Skeletal muscle tissue (tissue), 4 donors: ENCODE results near the gene KCNT1. TPM values are rescaled to one million over a fixed set of nuclear protein-coding genes. Genes with fewer than 3 reads are reported as not detected.

Source experiments
- H3K27ac ChIP-seq: one replicate; pipeline ENCODE4 v1.7.0; 2013; ENCODE audit warnings: mild to moderate bottlenecking, low read depth, low read length, inconsistent platforms
- H3K27me3 ChIP-seq, 3 donors: one replicate each; pipeline ENCODE4 v1.7.0; 2013; ENCODE audit warnings: low read length in 3 of 3; ENCODE audit not compliant: control insufficient read depth in 3 of 3, insufficient read depth in 3 of 3
- H3K36me3 ChIP-seq, 3 donors: one replicate each; pipeline ENCODE4 v1.7.0; 2013; ENCODE audit warnings: low read length in 3 of 3; ENCODE audit not compliant: control insufficient read depth in 3 of 3, insufficient read depth in 3 of 3
- H3K4me1 ChIP-seq, 3 donors: one replicate each; pipeline ENCODE4 v1.7.0; 2013; ENCODE audit warnings: low read length in 3 of 3, mild to moderate bottlenecking in 3 of 3; ENCODE audit not compliant: control insufficient read depth in 3 of 3, insufficient read depth in 3 of 3
- H3K4me3 ChIP-seq, 3 donors: one replicate each; pipeline ENCODE4 v1.7.0; 2013; ENCODE audit warnings: low read length in 3 of 3
- H3K9ac ChIP-seq, 3 donors: one replicate each; pipeline ENCODE4 v1.7.0; 2013; ENCODE audit warnings: low read length in 3 of 3, mild to moderate bottlenecking in 3 of 3, moderate library complexity in 2 of 3, low read depth in 1 of 3
- H3K9me3 ChIP-seq, 3 donors: one replicate each; pipeline ENCODE4 v1.7.0; 2013; ENCODE audit warnings: low read length in 3 of 3; ENCODE audit not compliant: control insufficient read depth in 3 of 3
- total RNA-seq: library from RNA; depleted of rRNA; stranded (reverse); fragments of >200 nt; gene quantifications from one replicate; pipeline ENCODE4 v1.2.3, GENCODE V29; 2014
- donor health status: Osteomylitis.

Gene KCNT1
- total RNA-seq, 1 donor from 2014 or later = 1.6 TPM

DNA sequence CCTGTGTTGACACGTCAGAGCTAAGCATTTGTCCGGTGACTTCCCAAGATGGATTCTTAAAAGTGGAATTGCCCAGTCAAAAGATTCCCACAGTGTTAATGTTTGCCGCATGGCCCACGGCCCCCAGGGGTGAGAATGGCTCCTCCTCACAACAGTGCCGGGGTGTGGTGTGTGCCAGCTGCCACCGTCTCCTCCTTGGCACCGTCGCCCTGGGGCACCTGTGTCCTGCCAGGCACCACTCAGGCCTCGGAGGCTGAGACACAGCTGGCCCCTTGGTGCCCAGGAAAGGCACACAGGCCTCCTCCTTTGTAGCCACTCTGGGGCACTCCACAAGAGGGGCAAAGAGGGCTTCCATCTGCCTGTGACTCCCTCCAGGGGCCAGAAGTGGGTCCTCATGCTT is 4.3 kb downstream of the KCNT1 start:
- Histone ChIP-seq H3K4me1 (peaks cover 0 to 9% (median 8%) of the 10 kb centered on the region in 3 donors), H3K27me3 (peaks cover 12 to 57% (median 21%) of the 10 kb centered on the region in 3 donors), H3K36me3 (no peaks in the 10 kb centered on the region), H3K9ac (no peak overlapping the region), H3K27ac (no peak overlapping the region), H3K4me3 (no peak overlapping the region), H3K9me3 (no peaks in the 10 kb centered on the region)

DNA sequence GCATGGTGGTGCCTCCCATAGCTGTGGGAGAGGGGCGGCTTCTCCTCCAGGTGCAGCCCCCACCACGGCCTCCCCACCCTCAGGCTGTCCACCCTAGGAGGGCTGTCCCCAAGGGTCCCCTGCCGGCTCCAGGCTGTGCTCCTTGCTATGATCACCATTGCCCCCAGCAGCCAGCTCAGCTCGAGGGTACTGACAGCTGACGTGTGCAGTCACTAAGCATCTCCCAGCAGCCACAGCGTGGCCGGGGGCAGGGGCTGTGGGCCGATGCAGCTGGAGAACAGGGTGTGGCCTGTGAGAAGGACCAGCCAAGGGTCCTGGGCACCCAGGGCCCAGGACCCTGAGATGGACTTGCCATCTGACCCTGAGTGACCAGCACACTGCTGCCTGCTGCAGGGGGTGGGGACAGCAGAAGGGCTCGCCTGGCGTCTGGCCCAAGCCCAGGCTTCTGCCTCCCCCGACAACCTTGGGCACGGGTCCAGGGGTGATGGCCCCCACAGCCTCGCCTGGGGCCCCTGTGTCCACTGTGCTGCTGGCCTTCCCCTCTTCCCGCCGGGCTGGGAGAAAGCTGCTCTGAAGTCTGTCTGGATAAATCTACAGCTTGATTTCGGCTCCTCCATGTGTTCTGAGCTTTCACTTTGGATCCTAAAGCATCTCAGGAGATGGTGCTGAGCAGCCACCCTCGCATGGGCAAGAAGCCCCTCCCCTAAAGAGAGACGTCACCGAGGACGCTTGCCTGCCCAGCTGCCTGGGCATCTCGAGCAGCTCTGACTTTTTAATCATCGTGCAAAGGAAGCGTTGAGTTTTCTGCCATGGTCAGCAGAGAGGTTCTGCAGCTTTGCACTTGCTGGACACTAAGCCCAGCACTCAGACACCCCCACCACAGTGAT is 5.5 kb downstream of the KCNT1 start:
- Histone ChIP-seq H3K4me3 (no peak overlapping the region), H3K4me1 (peaks cover 0 to 7% (median 4%) of the 10 kb centered on the region in 3 donors), H3K9me3 (no peaks in the 10 kb centered on the region), H3K9ac (no peak overlapping the region), H3K27ac (no peak overlapping the region), H3K27me3 (peaks cover 17 to 64% (median 28%) of the 10 kb centered on the region in 3 donors), H3K36me3 (no peaks in the 10 kb centered on the region)

DNA sequence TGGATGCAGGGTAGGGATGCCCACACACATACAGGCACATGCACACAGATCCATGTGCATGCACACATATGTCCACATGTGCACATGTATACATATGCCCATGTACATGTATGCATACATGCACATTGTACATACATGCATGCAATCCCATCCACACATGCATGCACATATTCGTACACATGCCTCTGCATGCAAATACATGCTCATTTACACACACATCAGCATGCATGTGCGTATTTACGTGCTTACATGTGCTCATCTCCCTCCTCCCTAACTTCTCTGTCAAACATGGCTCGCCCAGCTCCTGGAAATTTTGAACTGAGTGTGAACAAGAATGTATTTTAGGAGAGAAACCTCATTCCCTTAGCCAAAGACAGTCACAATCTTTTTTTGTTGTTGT is 6.2 kb downstream of the KCNT1 start:
- H3K4me1 ChIP-seq = peaks cover 0 to 7% (median 4%) of the 10 kb centered on the region in 3 donors
- H3K27me3 ChIP-seq = peaks cover 17 to 65% (median 29%) of the 10 kb centered on the region in 3 donors

DNA sequence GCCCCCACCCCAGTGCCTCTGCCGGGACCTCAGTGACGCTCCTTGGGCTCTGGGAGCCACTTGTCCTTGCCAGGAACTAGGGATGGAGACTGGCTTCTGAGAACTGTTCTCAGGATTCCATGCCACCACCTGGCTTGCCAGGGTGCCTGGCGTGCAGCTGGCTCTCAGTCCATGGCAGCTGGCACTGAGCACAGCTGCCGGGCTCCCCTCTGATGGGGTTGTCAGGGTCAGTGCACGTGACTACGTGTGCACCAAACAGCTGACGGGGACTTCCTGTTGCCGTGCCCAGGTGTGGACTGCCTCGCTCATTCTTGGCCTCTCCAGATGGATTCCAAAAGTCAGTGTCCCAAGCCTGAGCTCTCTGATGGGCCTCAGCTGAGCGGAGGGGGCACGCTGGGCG is 9.4 kb downstream of the KCNT1 start:
- Histone ChIP-seq H3K9ac (no peak overlapping the region), H3K36me3 (no peaks in the 10 kb centered on the region), H3K27ac (no peak overlapping the region), H3K4me3 (no peak overlapping the region), H3K4me1 (no peaks in the 10 kb centered on the region), H3K27me3 (peaks cover 38 to 64% (median 44%) of the 10 kb centered on the region in 3 donors), H3K9me3 (no peaks in the 10 kb centered on the region)

More for the DNA sequence above, 6.2 kb downstream of the KCNT1 start:
- Histone ChIP-seq H3K4me3 (no peak overlapping the region), H3K36me3 (no peaks in the 10 kb centered on the region), H3K9me3 (no peaks in the 10 kb centered on the region), H3K27ac (no peak overlapping the region), H3K9ac (no peak overlapping the region)

DNA sequence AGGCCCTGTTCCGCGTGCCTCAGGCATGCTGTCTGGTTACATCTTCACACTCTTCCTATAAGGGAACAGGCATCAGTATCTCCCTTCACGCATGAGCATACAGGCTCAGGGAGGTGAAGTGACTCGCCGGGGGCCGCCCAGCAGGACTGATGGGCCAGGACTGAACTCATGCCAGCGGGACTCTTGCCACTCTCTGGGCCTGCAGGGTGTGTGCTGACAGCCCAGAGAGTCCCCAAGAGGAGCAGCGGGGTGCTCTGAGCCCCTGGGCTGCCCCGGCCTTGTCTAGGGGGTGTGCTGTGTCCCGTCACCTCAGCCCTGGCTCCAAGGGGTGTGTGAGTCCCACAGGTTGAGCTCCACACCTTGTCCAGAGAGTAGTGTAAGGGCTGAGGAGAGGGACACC is 9.9 kb downstream of the KCNT1 start:
- no peak overlapping the region for H3K4me3 ChIP-seq
- H3K9ac ChIP-seq = no peak overlapping the region
- no peaks in the 10 kb centered on the region for H3K36me3 ChIP-seq
- no peaks in the 10 kb centered on the region for H3K4me1 ChIP-seq
- H3K9me3 ChIP-seq = no peaks in the 10 kb centered on the region
- no peak overlapping the region for H3K27ac ChIP-seq
- H3K27me3 ChIP-seq = peaks cover 43 to 65% (median 48%) of the 10 kb centered on the region in 3 donors

- Histone ChIP-seq H3K27ac (no peak overlapping the region), H3K27me3 (peaks cover 47 to 66% (median 48%) of the 10 kb centered on the region in 3 donors), H3K36me3 (no peaks in the 10 kb centered on the region), H3K9me3 (no peaks in the 10 kb centered on the region), H3K9ac (no peak overlapping the region), H3K4me1 (no peaks in the 10 kb centered on the region), H3K4me3 (no peak overlapping the region)
Measured at GRCh38 chr9:135712613-135713295, 10.8 kb downstream of the KCNT1 start.

DNA sequence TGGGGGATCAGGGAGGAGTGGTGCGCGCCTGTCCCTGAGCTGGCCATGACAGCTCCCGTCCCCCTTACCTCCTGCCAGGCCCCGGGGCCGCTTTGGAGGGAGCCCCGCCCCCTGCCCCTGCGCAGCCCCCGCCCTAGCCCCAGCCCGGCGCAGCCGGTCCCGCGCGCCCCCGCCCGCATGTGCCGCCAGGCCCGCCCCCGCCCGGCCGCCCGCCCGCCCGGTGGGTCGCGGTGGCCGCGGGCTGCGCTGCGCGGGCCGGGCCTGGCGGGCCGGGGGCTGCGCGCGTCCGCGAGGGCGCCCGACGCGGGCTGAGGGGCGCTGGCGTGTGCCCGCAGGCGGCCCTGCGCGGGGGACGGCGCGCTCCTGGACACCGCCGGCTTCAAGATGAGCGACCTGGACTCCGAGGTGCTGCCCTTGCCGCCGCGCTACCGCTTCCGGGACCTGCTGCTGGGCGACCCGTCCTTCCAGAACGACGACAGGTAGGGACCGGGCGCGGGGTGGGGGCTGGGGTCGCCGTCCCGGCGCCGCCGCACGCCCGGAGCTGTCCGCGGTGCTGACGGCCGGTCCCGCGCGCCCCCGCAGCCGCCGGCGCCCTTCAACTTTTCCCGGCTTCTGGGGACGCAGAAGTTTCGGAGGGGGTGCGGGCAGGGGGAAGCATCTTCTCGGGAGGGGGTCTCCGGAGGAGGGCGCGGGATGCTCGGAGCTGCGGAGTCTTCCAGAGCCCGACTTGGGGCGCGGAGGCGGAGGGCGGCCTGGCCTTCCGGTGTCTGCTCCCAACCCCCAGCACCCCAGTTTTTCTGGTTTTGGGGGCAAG is 12.5 kb downstream of the KCNT1 start:
- Histone ChIP-seq H3K9ac (no peak overlapping the region), H3K4me3 (no peak overlapping the region), H3K9me3 (no peaks in the 10 kb centered on the region), H3K27me3 (peaks cover 58 to 73% (median 63%) of the 10 kb centered on the region in 3 donors), H3K4me1 (no peaks in the 10 kb centered on the region), H3K36me3 (no peaks in the 10 kb centered on the region), H3K27ac (no peak overlapping the region)

GRCh38 chr9:135715056-135715595 is 13.1 kb downstream of the KCNT1 start:
- Histone ChIP-seq H3K27me3 (peaks cover 58 to 73% (median 62%) of the 10 kb centered on the region in 3 donors), H3K9ac (no peak overlapping the region), H3K4me3 (no peak overlapping the region), H3K36me3 (no peaks in the 10 kb centered on the region), H3K27ac (no peak overlapping the region), H3K4me1 (no peaks in the 10 kb centered on the region), H3K9me3 (no peaks in the 10 kb centered on the region)

- Histone ChIP-seq H3K4me3 (no peak overlapping the region), H3K9me3 (no peaks in the 10 kb centered on the region), H3K9ac (no peak overlapping the region), H3K27ac (no peak overlapping the region), H3K4me1 (no peaks in the 10 kb centered on the region), H3K27me3 (peaks cover 58 to 77% (median 59%) of the 10 kb centered on the region in 3 donors), H3K36me3 (no peaks in the 10 kb centered on the region)
Measured at GRCh38 chr9:135716045-135716444, 14.1 kb downstream of the KCNT1 start.
